Memory B cell (primary cell): ENCODE results near the gene RAET1E.
"Not testable (repeated sequence)": the region's sequence is repeated elsewhere in the genome, so short reads cannot be mapped to it uniquely, and the experiment has no call there.

Experiments used
- ATAC-seq: fragments of 150-1000 bp; cut with Tn5 transposase; 2 replicates; pipeline ENCODE4 v1.10.0; 2021; ENCODE audit warnings: low read depth, mild to moderate bottlenecking, moderate library complexity
- DNase-seq, 2 donors: peaks; one replicate each; pipeline ENCODE4 v3.0.0; 2022; ENCODE audit warnings: low spot score in 2 of 2
- H3K27ac Mint-ChIP-seq: one replicate; pipeline ENCODE4 v1.8.0; 2022; ENCODE audit warnings: mild to moderate bottlenecking, moderate library complexity, mixed read lengths
- H3K27me3 Mint-ChIP-seq: one replicate; pipeline ENCODE4 v1.8.0; 2022; ENCODE audit warnings: mixed read lengths
- H3K36me3 Mint-ChIP-seq: one replicate; pipeline ENCODE4 v1.8.0; 2022; ENCODE audit warnings: mild to moderate bottlenecking, mixed read lengths
- H3K4me1 Mint-ChIP-seq: one replicate; pipeline ENCODE4 v1.8.0; 2022; ENCODE audit warnings: mixed read lengths
- H3K4me3 Mint-ChIP-seq: one replicate; pipeline ENCODE4 v1.8.0; 2022; ENCODE audit warnings: mild to moderate bottlenecking, moderate library complexity, mixed read lengths
- H3K9me3 Mint-ChIP-seq: one replicate; pipeline ENCODE4 v1.8.0; 2022; ENCODE audit warnings: mixed read lengths

RAET1E gene

DNA sequence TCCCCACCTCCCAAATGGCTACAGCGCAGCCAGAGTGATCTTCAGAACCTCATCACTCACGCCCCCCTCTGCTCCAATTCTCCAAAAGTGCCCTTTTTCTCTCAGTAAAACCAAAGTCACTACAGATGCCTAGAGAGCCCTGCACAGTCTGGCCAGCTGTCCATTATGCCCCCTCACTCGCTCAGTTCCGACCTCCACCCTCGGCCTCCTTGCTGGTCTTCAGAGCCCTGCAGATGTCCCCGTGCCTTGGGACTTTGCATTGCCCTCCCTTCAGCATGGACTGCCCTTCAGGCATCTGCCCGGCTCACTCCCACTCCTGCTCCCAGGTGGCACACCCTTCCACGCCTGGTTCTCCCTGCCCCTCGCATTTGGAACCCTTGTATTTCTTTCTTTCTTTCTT, 1.1 kb upstream of the RAET1E start:
- Mint-ChIP-seq H3K27ac (no peak overlapping the region), H3K4me3 (no peak overlapping the region), H3K4me1 (peaks cover 4% of the 10 kb centered on the region), H3K36me3 (no peaks in the 10 kb centered on the region), H3K27me3 (peaks cover 15% of the 10 kb centered on the region), H3K9me3 (no peaks in the 10 kb centered on the region)
- no peak for DNase-seq
- ATAC-seq: no peak

DNA sequence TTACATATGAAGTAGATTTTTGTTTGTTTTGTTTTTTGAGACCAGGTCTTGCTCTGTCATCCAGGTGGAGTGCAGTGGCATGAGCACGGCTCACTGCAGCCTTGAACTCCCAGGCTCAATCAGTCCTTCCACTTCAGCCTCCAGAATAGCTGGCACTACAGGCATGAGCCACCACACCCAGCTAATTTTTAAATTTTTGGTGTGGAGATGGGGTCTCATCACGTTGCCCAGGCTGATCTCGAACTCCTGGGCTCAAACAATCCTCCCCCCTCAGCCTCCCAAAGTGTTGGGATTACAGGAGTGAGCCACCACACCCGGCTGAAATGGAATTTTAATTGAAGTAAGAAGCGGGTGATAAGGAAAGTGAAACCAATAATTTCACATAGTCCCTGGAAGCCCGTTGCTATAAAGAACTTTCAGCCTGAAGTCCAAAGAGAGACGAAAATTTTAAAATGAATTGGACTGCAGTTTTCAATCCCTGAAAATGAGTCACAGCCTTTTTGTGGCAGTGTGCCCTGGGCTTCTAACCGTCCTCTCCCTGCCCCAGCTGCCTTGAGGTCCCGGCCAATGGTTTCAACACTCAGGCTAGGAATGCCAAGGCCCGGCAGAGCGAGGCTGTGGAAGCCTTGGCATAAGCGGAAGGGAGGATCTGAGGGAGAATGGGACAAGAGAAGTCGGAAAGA, 757 bp downstream of the RAET1E start:
- Mint-ChIP-seq H3K27ac (no peak overlapping the region), H3K9me3 (no peaks in the 10 kb centered on the region), H3K4me3 (no peak overlapping the region), H3K27me3 (peaks cover 12% of the 10 kb centered on the region), H3K36me3 (no peaks in the 10 kb centered on the region), H3K4me1 (peaks cover 4% of the 10 kb centered on the region)
- ATAC-seq (no peak), DNase-seq (no peak)

DNA sequence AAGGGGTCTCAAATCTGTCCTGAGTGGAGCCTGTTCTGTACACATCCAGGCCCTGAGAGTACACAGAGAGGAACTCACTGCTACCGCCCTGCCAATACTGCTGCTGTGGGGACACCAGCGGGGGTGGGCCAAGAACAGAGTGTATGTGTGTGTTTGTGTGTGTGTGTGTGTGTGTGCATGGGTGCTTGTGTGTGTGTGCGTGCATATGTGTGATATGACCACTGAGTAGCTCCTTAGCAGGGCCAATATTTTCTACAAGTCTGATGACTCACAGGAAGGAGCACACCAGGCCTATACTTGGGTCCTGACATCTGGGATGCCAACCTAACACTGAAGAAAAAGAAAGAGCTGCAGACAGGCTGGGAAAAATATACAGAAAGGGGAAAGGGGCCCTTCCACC, 1.4 kb downstream of the RAET1E start:
- Mint-ChIP-seq H3K27me3 (peaks cover 15% of the 10 kb centered on the region), H3K27ac (no peak overlapping the region), H3K4me1 (peaks cover 4% of the 10 kb centered on the region), H3K36me3 (no peaks in the 10 kb centered on the region), H3K9me3 (no peaks in the 10 kb centered on the region), H3K4me3 (no peak overlapping the region)
- DNase-seq: no peak
- ATAC-seq: no peak

DNA sequence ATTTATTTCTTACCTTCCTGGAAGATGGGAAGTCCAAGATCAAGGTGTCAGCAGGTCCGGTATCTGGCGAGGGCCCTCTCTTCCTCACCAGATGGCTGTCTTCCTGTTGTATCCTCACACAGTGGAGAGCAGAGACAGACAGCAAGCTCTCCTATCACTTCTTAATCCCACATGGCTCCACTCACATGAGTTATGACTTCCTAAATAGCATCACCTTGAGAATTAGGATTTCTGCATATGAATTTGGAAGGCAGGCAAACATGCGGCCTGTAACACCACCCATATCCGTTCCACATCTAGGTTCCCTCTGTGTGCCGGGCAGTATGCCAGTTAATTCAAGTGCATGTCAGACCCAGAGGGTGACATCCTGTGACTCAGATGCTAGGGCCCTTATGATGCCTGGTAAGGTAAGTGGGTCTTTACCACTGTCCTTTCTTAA, 2.1 kb downstream of the RAET1E start:
- no peak overlapping the region for H3K27ac Mint-ChIP-seq
- DNase-seq (no peak), ATAC-seq (no peak)
- H3K4me1 Mint-ChIP-seq: peaks cover 4% of the 10 kb centered on the region
- H3K36me3 Mint-ChIP-seq: no peaks in the 10 kb centered on the region
- no peaks in the 10 kb centered on the region for H3K9me3 Mint-ChIP-seq
- H3K27me3 Mint-ChIP-seq: peaks cover 18% of the 10 kb centered on the region
- H3K4me3 Mint-ChIP-seq: no peak overlapping the region

DNA sequence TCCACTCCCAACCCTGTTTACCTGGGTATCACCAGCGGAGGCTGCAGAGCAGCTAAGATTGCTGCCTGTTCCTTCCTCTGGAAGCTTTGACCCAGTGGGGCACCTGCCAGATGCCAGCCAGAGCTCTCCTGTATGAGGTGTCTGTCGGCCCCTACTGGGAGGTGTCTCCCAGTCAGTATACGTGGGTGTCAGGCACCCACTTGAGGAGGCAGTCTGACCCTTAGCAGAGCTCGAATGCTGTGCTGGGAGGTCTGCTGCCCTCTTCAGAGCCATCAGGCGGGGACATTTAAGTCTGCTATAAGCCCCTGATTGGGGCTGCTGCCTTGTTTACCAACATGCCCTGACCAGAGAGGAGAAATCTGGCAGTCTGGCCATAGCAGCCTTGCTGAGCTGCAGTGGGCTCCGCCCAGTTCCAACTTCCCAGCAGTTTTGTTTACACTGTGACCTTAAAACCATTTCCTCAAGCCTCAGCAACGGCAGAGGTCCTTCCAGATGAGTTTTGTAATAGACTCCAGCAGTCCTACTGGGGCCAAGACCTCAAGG, 2.8 kb downstream of the RAET1E start:
- no peaks in the 10 kb centered on the region for H3K9me3 Mint-ChIP-seq
- no peak overlapping the region for H3K27ac Mint-ChIP-seq
- peaks cover 4% of the 10 kb centered on the region for H3K4me1 Mint-ChIP-seq

DNA sequence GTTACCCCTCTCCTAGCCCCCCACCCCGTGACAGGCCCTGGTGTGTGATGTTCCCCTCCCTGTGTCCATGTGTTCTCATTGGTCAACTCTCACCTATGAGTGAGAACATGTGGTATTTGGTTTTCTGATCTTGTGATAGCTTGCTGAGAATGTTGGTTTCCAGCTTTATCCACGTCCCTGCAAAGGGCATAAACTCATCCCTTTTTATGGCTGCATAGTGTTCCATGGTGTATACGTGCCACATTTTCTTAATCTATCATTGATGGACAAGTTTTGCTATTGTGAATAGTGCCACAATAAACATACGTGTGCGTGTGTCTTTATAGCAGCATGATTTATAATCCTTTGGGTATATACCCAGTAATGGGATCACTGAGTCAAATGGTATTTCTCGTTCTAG, 6.0 kb downstream of the RAET1E start:
- peaks cover 19% of the 10 kb centered on the region for H3K27me3 Mint-ChIP-seq

More for the DNA sequence above, 2.8 kb downstream of the RAET1E start:
- ATAC-seq: no peak
- H3K27me3 Mint-ChIP-seq: peaks cover 18% of the 10 kb centered on the region
- H3K4me3 Mint-ChIP-seq: no peak overlapping the region
- no peaks in the 10 kb centered on the region for H3K36me3 Mint-ChIP-seq
- DNase-seq: no peak

DNA sequence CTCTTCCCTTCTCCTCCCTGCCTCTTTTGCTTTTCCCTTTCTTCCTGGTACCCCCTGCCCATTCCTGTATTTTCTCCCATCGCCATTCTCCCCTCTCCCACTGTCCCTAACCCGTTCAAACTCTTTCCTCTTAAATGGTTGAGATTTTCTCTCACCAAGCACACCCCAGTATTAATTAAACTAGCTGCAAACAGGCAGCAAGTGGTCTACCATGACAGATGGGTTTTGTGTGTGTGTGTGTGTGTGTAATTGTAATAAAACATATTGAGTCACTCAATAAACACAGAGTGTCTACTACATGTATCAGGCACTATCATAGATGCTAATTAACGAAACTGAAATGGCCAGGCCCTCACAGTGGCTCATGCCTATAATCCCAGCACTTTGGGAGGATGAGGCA, 6.7 kb downstream of the RAET1E start:
- no peak overlapping the region for H3K4me3 Mint-ChIP-seq
- no peaks in the 10 kb centered on the region for H3K9me3 Mint-ChIP-seq
- ATAC-seq (no peak), DNase-seq (no peak)
- H3K4me1 Mint-ChIP-seq: no peaks in the 10 kb centered on the region
- peaks cover 18% of the 10 kb centered on the region for H3K27me3 Mint-ChIP-seq
- H3K27ac Mint-ChIP-seq: no peak overlapping the region
- H3K36me3 Mint-ChIP-seq: no peaks in the 10 kb centered on the region

More for the DNA sequence above, 6.0 kb downstream of the RAET1E start:
- not testable (repeated sequence) for H3K27ac Mint-ChIP-seq, H3K36me3 Mint-ChIP-seq, ATAC-seq, H3K4me1 Mint-ChIP-seq, H3K4me3 Mint-ChIP-seq, DNase-seq, H3K9me3 Mint-ChIP-seq

DNA sequence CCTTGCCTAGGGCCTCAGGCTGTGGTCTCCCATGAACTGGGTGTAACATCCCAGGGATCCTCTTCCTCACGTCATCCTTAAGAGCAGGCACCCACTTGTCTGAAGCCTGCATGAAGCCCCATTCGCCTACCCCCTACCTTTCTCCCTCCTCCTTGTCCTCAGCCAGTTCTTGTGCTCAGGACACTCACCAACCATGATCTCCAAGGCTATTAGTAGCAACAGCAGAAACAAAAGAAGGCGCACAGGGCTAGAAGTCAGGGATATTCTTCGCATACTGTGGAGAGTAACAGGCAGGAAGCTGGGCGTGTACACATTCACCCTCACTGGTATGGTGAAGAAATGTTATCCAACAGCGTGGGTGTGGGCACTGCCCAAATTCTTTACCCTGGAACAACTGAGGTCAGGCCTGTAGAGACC, 7.3 kb downstream of the RAET1E start:
- ATAC-seq: no peak
- Mint-ChIP-seq H3K4me3 (no peak overlapping the region), H3K4me1 (no peaks in the 10 kb centered on the region), H3K9me3 (no peaks in the 10 kb centered on the region), H3K27me3 (peaks cover 18% of the 10 kb centered on the region), H3K27ac (no peak overlapping the region), H3K36me3 (no peaks in the 10 kb centered on the region)
- DNase-seq: no peak

DNA sequence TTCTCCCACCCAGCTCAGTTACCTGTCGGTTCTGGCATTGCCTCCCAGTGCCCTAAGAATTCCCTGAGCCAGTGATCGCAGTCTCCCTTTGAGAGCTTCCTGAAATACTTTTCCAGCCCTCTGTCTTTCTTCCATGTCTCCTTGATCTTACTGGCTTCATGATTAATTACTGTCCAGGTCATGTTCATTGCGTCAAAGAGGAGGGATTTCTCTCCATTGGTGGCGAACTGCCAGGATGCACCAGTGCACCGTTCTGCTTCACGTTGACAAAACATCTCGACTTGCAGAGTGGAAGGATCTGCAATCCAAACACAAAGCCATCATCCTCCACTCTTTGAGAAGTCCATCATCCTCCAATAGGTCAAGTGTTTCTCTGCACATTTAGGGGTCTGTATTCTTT, 8.6 kb downstream of the RAET1E start:
- Mint-ChIP-seq H3K27me3 (peaks cover 17% of the 10 kb centered on the region), H3K4me1 (no peaks in the 10 kb centered on the region), H3K27ac (no peak overlapping the region), H3K36me3 (no peaks in the 10 kb centered on the region), H3K4me3 (no peak overlapping the region), H3K9me3 (no peaks in the 10 kb centered on the region)
- DNase-seq: no peak
- no peak for ATAC-seq

DNA sequence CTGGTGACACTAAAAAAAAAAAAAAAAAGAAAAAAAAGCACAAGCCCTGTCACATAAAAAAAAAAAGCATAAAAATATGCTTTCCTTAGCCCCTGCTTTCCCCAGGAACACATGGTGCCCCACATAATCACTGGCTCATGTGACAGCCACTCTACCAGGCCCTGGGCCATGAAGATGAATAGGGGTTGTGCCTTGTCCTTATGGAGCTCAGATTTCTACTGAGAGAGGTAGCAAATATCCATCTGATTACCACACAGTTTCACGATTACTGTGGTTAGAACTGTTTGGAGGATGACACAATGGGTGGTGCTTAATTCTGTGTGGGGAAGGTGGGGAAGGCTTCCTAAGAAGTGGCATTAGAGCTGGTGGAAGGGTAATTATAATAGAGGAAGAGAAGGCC, 9.3 kb downstream of the RAET1E start:
- no peaks in the 10 kb centered on the region for H3K36me3 Mint-ChIP-seq
- DNase-seq (no peak), ATAC-seq (no peak)
- peaks cover 16% of the 10 kb centered on the region for H3K27me3 Mint-ChIP-seq
- H3K4me3 Mint-ChIP-seq: no peak overlapping the region
- H3K4me1 Mint-ChIP-seq: no peaks in the 10 kb centered on the region
- no peaks in the 10 kb centered on the region for H3K9me3 Mint-ChIP-seq
- H3K27ac Mint-ChIP-seq: no peak overlapping the region

DNA sequence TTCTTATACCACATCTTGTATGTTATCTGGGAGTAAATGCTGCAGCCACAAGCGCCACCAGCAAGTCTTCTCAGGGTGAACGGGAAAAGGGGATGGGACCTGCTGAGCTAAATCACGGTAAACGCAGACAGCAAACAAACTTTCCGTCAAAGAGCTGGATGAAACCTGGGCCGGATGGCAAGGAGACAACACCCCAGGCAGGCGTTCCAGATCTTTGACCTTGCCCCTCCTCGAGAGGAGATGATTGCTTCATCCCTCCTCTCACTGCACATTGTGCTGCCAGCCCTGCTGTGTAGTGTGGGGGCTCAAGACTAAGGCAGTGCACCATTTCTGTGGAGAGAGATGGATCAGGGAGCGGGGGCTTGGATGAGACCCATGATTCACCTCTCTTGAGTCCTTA, 9.8 kb downstream of the RAET1E start:
- Mint-ChIP-seq H3K36me3 (no peaks in the 10 kb centered on the region), H3K4me1 (no peaks in the 10 kb centered on the region), H3K4me3 (no peak overlapping the region), H3K27ac (no peak overlapping the region), H3K27me3 (peaks cover 16% of the 10 kb centered on the region), H3K9me3 (no peaks in the 10 kb centered on the region)
- DNase-seq: no peak
- no peak for ATAC-seq

DNA sequence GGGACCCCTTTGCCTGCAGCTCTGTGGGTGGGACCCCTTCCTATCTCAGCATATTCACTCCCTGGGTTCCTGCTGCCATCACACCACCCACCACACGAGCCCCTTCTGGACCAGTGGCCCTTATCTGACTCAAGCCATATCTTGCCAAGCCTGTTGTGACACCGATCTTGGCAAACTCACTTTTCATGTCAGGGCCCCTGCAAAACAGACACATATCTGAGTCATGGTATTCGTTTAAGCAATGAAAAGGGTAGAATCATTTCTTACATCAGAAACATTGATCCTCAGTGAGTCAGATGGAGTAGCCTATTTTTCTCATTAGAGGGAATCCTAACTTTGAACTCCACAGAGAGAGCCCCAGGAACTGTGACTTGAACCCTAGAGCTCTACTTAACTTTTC, 10.6 kb downstream of the RAET1E start:
- H3K36me3 Mint-ChIP-seq: no peaks in the 10 kb centered on the region
- H3K27me3 Mint-ChIP-seq: peaks cover 16% of the 10 kb centered on the region
- no peak overlapping the region for H3K4me3 Mint-ChIP-seq
- no peaks in the 10 kb centered on the region for H3K9me3 Mint-ChIP-seq
- ATAC-seq: no peak
- no peaks in the 10 kb centered on the region for H3K4me1 Mint-ChIP-seq
- H3K27ac Mint-ChIP-seq: no peak overlapping the region
- no peak for DNase-seq

DNA sequence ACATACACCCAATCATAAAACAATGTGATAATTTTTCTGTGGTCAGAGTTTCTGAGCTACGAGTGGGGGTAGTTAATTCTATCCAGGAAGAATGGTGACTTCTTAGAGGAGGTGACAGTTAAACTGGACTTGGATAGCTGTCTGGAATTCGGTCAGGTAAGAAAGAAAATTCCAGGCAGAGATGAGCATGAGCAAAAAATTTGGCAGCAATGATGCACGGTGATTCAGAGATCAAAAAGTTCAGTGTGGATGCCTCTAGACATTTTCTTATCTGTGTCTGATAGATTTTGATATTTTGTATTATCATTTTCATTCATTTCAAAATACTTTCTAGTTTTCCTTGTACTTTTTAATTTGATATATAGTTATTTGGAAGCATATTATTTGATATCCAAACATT, 12.0 kb downstream of the RAET1E start:
- H3K36me3 Mint-ChIP-seq: no peaks in the 10 kb centered on the region
- no peak for DNase-seq
- peaks cover 12% of the 10 kb centered on the region for H3K27me3 Mint-ChIP-seq
- no peak overlapping the region for H3K27ac Mint-ChIP-seq
- no peaks in the 10 kb centered on the region for H3K4me1 Mint-ChIP-seq
- no peaks in the 10 kb centered on the region for H3K9me3 Mint-ChIP-seq
- ATAC-seq: no peak
- H3K4me3 Mint-ChIP-seq: no peak overlapping the region

DNA sequence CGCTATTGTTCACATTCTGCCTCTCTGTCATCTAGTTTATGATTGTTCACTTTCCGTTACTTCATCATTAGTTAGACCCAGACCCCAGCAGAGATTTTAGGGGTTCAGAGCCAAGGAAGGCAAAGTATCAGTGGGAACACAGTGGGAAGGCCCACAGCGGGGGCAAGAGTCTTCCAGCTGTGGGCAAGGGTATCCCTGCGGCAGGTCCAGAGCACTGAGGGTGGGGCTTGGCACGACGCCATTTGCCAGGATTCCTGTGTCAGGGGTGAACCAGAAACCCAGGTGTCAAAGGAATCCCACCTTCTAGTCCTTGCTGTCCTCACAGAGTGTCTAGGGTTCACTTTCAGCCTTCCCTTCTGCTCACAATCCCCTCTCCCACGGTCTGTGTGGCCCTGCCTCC, 13.3 kb downstream of the RAET1E start:
- H3K4me1 Mint-ChIP-seq: no peaks in the 10 kb centered on the region
- no peaks in the 10 kb centered on the region for H3K9me3 Mint-ChIP-seq
- ATAC-seq: no peak
- H3K36me3 Mint-ChIP-seq: no peaks in the 10 kb centered on the region
- H3K4me3 Mint-ChIP-seq: no peak overlapping the region
- DNase-seq: no peak
- peaks cover 17% of the 10 kb centered on the region for H3K27me3 Mint-ChIP-seq
- H3K27ac Mint-ChIP-seq: no peak overlapping the region

DNA sequence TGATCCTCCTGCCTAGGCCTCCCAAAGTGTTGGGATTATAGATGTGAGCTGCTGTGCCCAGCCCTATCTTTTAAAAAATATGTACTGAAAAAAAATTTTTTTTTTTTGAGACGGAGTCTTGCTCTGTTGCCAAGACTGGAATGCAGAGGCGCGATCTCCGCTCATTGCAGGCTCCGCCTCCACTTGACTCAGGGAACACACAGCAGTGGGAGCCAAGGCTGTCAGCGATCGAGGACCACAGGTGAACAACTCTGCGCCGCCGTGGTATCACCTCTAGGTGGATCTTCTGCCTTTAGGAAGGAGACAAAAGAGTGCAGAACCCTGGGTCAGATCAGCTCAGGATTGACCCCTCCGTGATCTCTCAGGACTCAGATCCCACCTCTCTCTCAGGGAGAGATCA, 13.7 kb downstream of the RAET1E start:
- no peak for ATAC-seq
- H3K9me3 Mint-ChIP-seq: no peaks in the 10 kb centered on the region
- H3K4me1 Mint-ChIP-seq: no peaks in the 10 kb centered on the region
- H3K36me3 Mint-ChIP-seq: no peaks in the 10 kb centered on the region
- no peak for DNase-seq
- H3K27ac Mint-ChIP-seq: no peak overlapping the region
- peaks cover 18% of the 10 kb centered on the region for H3K27me3 Mint-ChIP-seq
- H3K4me3 Mint-ChIP-seq: no peak overlapping the region
